Stimulated activated CD4-positive, alpha-beta T cell treated with anti-CD3 and anti-CD28 coated beads, Interleukin-15, amount 100 ng/mL, for 48 hours (primary cell): ENCODE measurements around the gene TPGS1.
"Not testable (repeated sequence)": the region's sequence is repeated elsewhere in the genome, so short reads cannot be mapped to it uniquely, and the experiment has no call there.

ENCODE experiments used
- DNase-seq, 2 donors: peaks; one replicate each; pipeline ENCODE4 v3.0.0-alpha.2; 2020; ENCODE audit warnings: low read depth in 2 of 2

Gene TPGS1

GRCh38 chr19:475360-475759 lies 31.9 kb upstream of the TPGS1 start:
- DNase-seq = no peak

DNA sequence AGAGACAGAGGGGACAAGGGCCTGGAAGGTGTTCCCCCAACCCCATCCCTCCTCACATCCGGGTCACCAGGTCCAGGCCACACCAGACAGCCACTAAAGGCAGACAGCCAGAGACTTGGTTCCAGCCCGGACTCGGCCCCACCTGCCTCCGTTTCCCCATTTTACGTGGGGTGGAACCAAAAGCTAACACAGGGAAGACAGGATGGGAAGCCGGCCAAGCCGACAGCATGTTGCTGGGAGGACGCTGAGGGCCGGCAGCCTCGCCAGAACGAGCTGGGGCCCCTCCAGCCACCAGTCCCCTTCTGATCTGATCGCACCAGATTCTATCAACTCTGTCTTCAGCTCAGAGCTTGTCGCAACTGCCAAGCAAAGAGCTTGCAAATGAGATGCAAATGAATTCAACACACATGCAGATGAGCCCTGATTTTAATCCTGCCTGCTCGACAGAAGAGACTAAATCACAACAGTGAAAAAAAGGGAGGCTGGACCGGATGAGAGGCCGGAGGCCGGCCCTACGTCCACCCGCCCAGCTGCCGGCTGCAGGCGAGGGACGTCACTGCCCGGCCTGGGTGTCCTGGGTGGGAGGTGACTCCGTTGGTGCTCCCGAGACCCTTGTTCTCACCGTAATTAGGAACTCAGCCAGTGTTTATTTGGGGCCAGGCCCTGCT lies 28.9 kb upstream of the TPGS1 start:
- no peak for DNase-seq

GRCh38 chr19:478976-479375 lies 28.3 kb upstream of the TPGS1 start:
- DNase-seq = no peak

GRCh38 chr19:480016-480855 lies 27.1 kb upstream of the TPGS1 start:
- peak in 1 of 2 donors; percentile 50 for DNase-seq

- DNase-seq = not testable (repeated sequence)
These were observed 26.2 kb upstream of the TPGS1 start for GRCh38 chr19:481100-481499.

GRCh38 chr19:482186-483041 lies 24.9 kb upstream of the TPGS1 start:
- DNase-seq = no peak

- no peak for DNase-seq
These were observed 23.8 kb upstream of the TPGS1 start for GRCh38 chr19:483332-484072.

- no peak for DNase-seq
These were observed 22.8 kb upstream of the TPGS1 start for GRCh38 chr19:484494-484893.

- no peak for DNase-seq
These were observed 22.2 kb upstream of the TPGS1 start for GRCh38 chr19:485077-485476.

GRCh38 chr19:485583-486236 lies 21.6 kb upstream of the TPGS1 start:
- no peak for DNase-seq

DNA sequence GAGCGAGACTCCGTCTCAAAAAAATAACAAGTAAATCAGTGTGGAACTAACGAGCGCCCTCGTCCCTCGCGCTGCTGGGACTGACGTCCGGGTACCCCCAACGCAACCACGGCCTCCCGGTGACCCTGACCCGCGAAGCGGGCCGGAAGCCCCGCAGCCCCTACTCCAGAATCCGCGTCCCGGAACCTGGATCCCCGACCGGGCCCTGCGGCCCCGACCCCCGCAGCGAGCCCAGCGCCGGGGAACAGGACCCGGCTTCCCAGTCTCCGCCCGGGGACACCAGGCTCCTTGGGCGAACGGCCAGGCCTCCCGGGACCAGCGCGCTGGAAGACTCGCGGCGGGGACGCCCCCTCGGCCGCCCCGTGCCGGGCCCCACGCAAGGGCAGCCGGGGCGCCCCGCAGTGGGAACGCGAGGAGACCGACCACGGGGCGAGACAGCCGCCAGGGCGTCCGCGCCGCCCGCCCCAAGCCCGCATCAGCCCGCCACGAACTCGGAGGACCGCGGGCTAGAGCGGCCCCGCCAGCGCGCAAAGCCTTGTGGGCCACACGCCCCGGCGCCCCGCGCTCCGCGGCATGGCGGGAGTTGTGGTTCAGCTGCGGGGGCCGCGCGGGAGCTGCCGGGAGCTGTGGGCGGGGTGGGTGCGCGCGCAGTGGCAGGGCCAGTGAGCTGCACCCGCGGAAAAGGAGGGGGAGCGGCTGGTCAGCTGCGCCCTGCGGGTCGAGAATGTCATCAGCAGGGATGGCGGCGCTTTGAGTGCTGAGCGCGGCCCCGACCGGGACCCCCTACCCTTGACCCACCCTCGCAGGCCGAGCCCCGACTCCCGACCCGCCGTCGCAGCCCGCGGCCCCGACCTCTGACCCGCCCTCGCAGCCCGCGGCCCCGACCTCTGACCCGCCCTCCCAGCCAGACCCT lies 18.5 kb upstream of the TPGS1 start:
- DNase-seq = peak; percentile 78 to 90

GRCh38 chr19:489418-490196 lies 17.7 kb upstream of the TPGS1 start:
- no peak for DNase-seq

GRCh38 chr19:491146-491741 lies 16.1 kb upstream of the TPGS1 start:
- no peak for DNase-seq

DNA sequence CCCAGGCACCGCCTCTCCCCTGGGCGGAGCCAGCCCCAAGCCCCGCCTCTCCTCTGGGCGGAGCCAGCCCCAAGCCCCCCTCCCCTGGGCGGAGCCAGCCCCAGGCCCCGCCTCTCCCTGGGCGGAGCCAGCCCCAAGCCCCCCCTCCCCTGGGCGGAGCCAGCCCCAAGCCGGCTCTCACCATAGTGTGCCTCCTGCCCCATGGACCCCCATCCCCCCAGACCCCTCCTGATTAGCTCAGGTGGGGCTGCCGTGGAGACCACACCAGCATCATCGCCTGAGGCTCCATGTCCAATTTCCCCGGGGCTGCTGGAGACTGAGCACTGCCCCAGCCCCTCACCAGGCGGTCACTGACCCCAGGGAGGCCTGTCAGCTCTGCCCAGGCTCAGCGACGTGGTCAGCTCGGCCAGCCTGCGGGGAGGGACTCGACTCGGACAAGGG lies 15.2 kb upstream of the TPGS1 start:
- DNase-seq = no peak

DNA sequence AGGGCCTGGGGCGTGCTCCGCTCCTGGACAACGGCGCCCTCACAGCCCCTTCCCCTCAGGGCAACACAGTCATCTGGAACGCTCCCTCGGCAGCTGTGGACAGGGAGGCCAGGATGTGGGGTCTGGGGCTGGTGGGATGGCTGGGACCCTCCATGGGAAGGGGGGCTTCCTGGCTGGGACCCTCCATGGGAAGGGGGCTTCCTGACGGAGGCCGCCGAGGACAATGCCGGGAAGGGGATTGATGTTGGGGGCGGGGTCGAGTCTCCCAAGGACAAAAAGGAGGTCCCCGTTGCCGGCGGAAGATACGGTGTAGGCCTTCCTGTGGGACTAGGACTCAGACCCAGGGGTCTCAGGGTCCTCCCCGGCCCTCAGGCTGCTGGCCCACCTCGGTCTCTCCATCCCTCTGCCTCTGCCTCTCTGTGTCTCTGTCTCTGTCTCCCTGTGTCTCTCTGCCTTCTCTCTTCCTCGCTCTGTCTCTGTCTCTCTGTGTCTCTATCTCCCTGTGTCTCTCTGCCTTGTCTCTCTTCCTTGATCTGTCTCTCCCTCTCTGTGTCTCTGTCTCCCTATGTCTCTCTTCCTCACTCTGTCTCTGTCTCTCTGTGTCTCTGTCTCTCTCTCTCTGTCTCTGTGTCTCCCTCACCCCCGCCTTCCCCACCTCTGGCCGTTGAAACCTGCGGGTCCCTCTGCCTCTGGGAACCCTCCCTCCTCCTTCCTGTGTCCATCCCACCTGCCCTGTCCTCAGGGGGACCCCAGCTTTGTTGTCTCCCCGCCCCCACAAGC lies 13.7 kb upstream of the TPGS1 start:
- no peak for DNase-seq

DNA sequence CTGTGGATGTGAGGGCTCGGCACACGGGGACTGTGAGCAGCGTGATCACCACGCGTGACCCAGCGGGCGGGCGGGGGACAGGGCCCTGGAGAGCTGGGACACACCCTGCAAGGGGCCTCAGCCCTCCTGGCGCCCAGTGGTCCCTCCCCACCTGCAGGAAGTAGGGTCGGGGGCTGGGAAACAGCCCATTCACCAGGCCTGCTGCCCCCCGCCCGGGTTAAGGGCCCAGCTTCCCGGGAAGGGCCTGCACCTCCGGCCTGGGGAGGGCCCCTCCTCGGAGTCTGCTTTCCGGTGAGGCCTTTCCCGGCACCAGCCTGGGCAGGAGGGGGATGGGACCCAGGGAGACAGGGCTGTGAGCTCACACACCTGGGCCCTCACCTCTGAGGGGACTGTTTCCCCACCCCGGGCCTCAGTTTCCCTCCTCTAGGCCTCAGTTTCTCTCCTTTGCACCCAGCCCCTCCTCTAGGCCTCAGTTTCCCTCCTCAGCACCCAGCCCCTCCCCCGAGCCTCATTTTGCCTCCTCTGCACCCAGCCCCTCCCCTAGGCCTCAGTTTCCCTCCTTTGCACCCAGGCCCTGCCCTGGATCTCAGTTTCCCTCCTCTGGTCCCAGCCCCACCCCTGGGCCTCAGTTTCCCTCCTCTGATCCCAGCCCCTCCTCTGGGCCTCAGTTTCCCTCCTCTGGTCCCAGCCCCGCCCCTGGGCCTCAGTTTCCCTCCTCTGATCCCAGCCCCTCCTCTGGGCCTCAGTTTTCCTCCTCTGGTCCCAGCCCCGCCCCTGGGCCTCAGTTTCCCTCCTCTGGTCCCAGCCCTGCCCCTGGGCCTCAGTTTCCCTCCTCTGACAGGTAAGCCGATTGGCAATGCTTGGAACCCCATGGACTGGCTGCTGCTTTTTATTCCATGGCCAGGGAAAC lies 12.9 kb upstream of the TPGS1 start:
- DNase-seq = no peak

GRCh38 chr19:495081-495401 lies 12.3 kb upstream of the TPGS1 start:
- DNase-seq = no peak
